GM23248 (cell line): ENCODE results near the gene SPSB4. TPM values are rescaled to one million over a fixed set of nuclear protein-coding genes. Genes with fewer than 3 reads are reported as not detected.

Experiments
- DNase-seq: peaks from one replicate; pipeline ENCODE4 v3.0.0-alpha.2; 2015
- H2AFZ ChIP-seq: fragments of 200-600 bp; sonication (generic); 2 replicates; pipeline ENCODE4 v1.6.1; 2016; ENCODE audit warnings: antibody characterized with exemption
- H3F3A ChIP-seq: fragments of 200-600 bp; sonication (generic); 2 replicates; pipeline ENCODE4 v1.6.1; 2016; ENCODE audit warnings: mild to moderate bottlenecking, antibody characterized with exemption, mixed run types; ENCODE audit not compliant: insufficient read depth
- H3K27ac ChIP-seq: fragments of 200-600 bp; sonication (generic); 2 replicates; pipeline ENCODE4 v1.5.1; 2016; ENCODE audit warnings: mild to moderate bottlenecking
- H3K27me3 ChIP-seq: fragments of 200-600 bp; sonication (generic); replicated peaks from 2 replicates; pipeline ENCODE4 v1.6.1; 2016; ENCODE audit warnings: mild to moderate bottlenecking; ENCODE audit not compliant: insufficient read depth
- H3K36me3 ChIP-seq: fragments of 200-600 bp; sonication (generic); 2 replicates; pipeline ENCODE4 v1.6.1; 2016; ENCODE audit warnings: low read depth, mild to moderate bottlenecking
- H3K4me1 ChIP-seq: fragments of 200-600 bp; sonication (generic); 2 replicates; pipeline ENCODE4 v1.6.1; 2016; ENCODE audit warnings: mild to moderate bottlenecking; ENCODE audit not compliant: insufficient read depth
- H3K4me2 ChIP-seq: fragments of 200-600 bp; sonication (generic); one replicate; pipeline ENCODE4 v1.6.1; 2016; ENCODE audit warnings: mild to moderate bottlenecking; ENCODE audit not compliant: unreplicated experiment
- H3K4me3 ChIP-seq: fragments of 200-600 bp; sonication (generic); 2 replicates; pipeline ENCODE4 v1.5.1; 2016; ENCODE audit warnings: mild to moderate bottlenecking
- H3K79me2 ChIP-seq: fragments of 200-600 bp; sonication (generic); 2 replicates; pipeline ENCODE4 v1.6.1; 2016; ENCODE audit warnings: mild to moderate bottlenecking; ENCODE audit not compliant: insufficient read depth
- H3K9ac ChIP-seq: fragments of 200-600 bp; sonication (generic); 2 replicates; pipeline ENCODE4 v1.6.1; 2016; ENCODE audit warnings: mild to moderate bottlenecking
- H3K9me2 ChIP-seq: fragments of 200-600 bp; sonication (generic); 2 replicates; pipeline ENCODE4 v1.6.1; 2016; ENCODE audit warnings: mixed run types, mild to moderate bottlenecking, moderate library complexity; ENCODE audit not compliant: insufficient read depth
- H3K9me3 ChIP-seq: fragments of 200-600 bp; sonication (generic); one replicate; pipeline ENCODE4 v1.6.1; 2017; ENCODE audit warnings: low read depth
- H4K20me1 ChIP-seq: fragments of 200-600 bp; sonication (generic); 2 replicates; pipeline ENCODE4 v1.6.0; 2016; ENCODE audit not compliant: insufficient read depth
- EZH2 ChIP-seq: fragments of 200-600 bp; sonication (generic); IDR thresholded peaks from 2 replicates; pipeline ENCODE4 v1.6.1; 2018; ENCODE audit warnings: antibody characterized with exemption, mild to moderate bottlenecking; ENCODE audit not compliant: insufficient read depth, poor library complexity, severe bottlenecking
- EZH2phosphoT487 ChIP-seq: fragments of 200-600 bp; sonication (generic); IDR thresholded peaks from 2 replicates; pipeline ENCODE4 v1.6.1; 2018; ENCODE audit warnings: antibody characterized with exemption, moderate library complexity, mild to moderate bottlenecking, low read depth; ENCODE audit not compliant: insufficient read depth
- WGBS, 2 experiments: methylation state at CpG; one replicate each; pipeline ENCODE4 v1.1.6; 2015 to 2017; ENCODE audit warnings: low lambda C conversion rate in 2 of 2, low coverage in 1 of 2; ENCODE audit errors: missing lambda C conversion rate in 2 of 2; 5-methylcytosine and 5-hydroxymethylcytosine counted together
- in situ Hi-C: fragments of 300-500 bp; cut with MboI; formaldehyde crosslinking; loops from 2 replicates; pipeline ENCODE4 v1.15.0; 2020
- polyA plus RNA-seq: library from polyadenylated mRNA; unstranded; fragments of >200 nt; fragmentation: Nextera tagmentation; extraction: Ambion mirVana; gene quantifications from 2 replicates; pipeline ENCODE4 v1.2.1, GENCODE V29; 2016
- total RNA-seq: library from RNA; depleted of rRNA; stranded (reverse); fragments of >200 nt; shearing (Covaris generic); gene quantifications from 2 replicates; pipeline ENCODE4 v1.2.3, GENCODE V29; 2014

SPSB4 gene
- total and polyA plus RNA-seq, 2 experiments from 2014 or later, result not detected

GRCh38 chr3:141071681-141072260, 20.6 kb downstream of the SPSB4 start:
- peak; percentile 14 for DNase-seq
- H3K27ac ChIP-seq, result no peak overlapping the region
- peaks cover 4% of the 10 kb centered on the region; the same call in 1 of the 2 replicates for H3K4me1 ChIP-seq
- no peak overlapping the region for H2AFZ ChIP-seq
- H4K20me1 ChIP-seq, result no peaks in the 10 kb centered on the region
- no peaks in the 10 kb centered on the region for H3K9me2 ChIP-seq
- 47 to 49% methylated on average over 12 of the region's 12 CpGs for WGBS, 2 experiments
- no peaks in the 10 kb centered on the region for H3K36me3 ChIP-seq
- TF ChIP-seq EZH2 (no peak), EZH2phosphoT487 (no peak)
- no peak overlapping the region for H3K4me2 ChIP-seq
- in situ Hi-C loops, result no loop called here
- H3K79me2 ChIP-seq, result no peaks in the 10 kb centered on the region
- no peaks in the 10 kb centered on the region for H3K27me3 ChIP-seq
- no peak overlapping the region for H3K4me3 ChIP-seq
- no peaks in the 10 kb centered on the region for H3F3A ChIP-seq
- no peak overlapping the region for H3K9ac ChIP-seq
- H3K9me3 ChIP-seq, result no peaks in the 10 kb centered on the region

GRCh38 chr3:141072950-141073349, 21.8 kb downstream of the SPSB4 start:
- no peak for DNase-seq
- no peak overlapping the region for H3K4me3 ChIP-seq
- H3K4me1 ChIP-seq, result peaks cover 8% of the 10 kb centered on the region
- H2AFZ ChIP-seq, result no peak overlapping the region
- no peaks in the 10 kb centered on the region for H3K79me2 ChIP-seq
- H4K20me1 ChIP-seq, result no peaks in the 10 kb centered on the region
- 0 out of 2 replicates have a peak, but pooled peaks cover 3% of the 10 kb centered on the region for H3F3A ChIP-seq
- H3K27me3 ChIP-seq, result no peaks in the 10 kb centered on the region
- in situ Hi-C loops, result no loop called here
- no peaks in the 10 kb centered on the region for H3K36me3 ChIP-seq
- no peak overlapping the region for H3K27ac ChIP-seq
- no peaks in the 10 kb centered on the region for H3K9me2 ChIP-seq
- H3K9me3 ChIP-seq, result no peaks in the 10 kb centered on the region
- no peak overlapping the region for H3K4me2 ChIP-seq
- TF ChIP-seq EZH2phosphoT487 (no peak), EZH2 (no peak)
- whole genome bisulfite sequencing, 2 experiments, result 89 to 95% methylated on average over 5 of the region's 5 CpGs
- H3K9ac ChIP-seq, result no peak overlapping the region

GRCh38 chr3:141073580-141073979, 22.4 kb downstream of the SPSB4 start:
- WGBS, 2 experiments, result 67 to 81% methylated on average over 2 of the region's 2 CpGs
- 0 out of 2 replicates have a peak, but pooled peaks cover 3% of the 10 kb centered on the region for H3F3A ChIP-seq
- in situ Hi-C loops, result no loop called here
- no peak overlapping the region for H2AFZ ChIP-seq
- H3K4me1 ChIP-seq, result peaks cover 8% of the 10 kb centered on the region
- no peak for TF ChIP-seq EZH2phosphoT487
- no peak for TF ChIP-seq EZH2
- H3K9me2 ChIP-seq, result no peaks in the 10 kb centered on the region
- H3K4me2 ChIP-seq, result no peak overlapping the region
- no peaks in the 10 kb centered on the region for H3K9me3 ChIP-seq
- no peak for DNase-seq
- H3K79me2 ChIP-seq, result no peaks in the 10 kb centered on the region
- no peaks in the 10 kb centered on the region for H3K36me3 ChIP-seq
- no peak overlapping the region for H3K4me3 ChIP-seq
- no peaks in the 10 kb centered on the region for H3K27me3 ChIP-seq
- H3K27ac ChIP-seq, result no peak overlapping the region
- H4K20me1 ChIP-seq, result no peaks in the 10 kb centered on the region
- H3K9ac ChIP-seq, result no peak overlapping the region

- in situ Hi-C loops, result no loop called here
- H4K20me1 ChIP-seq, result no peaks in the 10 kb centered on the region
- H3K27me3 ChIP-seq, result no peaks in the 10 kb centered on the region
- no peak for TF ChIP-seq EZH2
- no peak for TF ChIP-seq EZH2phosphoT487
- H3K4me1 ChIP-seq, result peaks cover 8% of the 10 kb centered on the region
- WGBS, 2 experiments, result 92% methylated on average over 9 of the region's 9 CpGs
- H3K27ac ChIP-seq, result no peak overlapping the region
- H3K79me2 ChIP-seq, result no peaks in the 10 kb centered on the region
- no peak overlapping the region for H3K4me3 ChIP-seq
- H3K4me2 ChIP-seq, result no peak overlapping the region
- no peak overlapping the region for H2AFZ ChIP-seq
- no peaks in the 10 kb centered on the region for H3K9me2 ChIP-seq
- DNase-seq, result no peak
- H3K36me3 ChIP-seq, result no peaks in the 10 kb centered on the region
- H3K9ac ChIP-seq, result no peak overlapping the region
- H3K9me3 ChIP-seq, result no peaks in the 10 kb centered on the region
- H3F3A ChIP-seq, result 0 out of 2 replicates have a peak, but pooled peaks cover 3% of the 10 kb centered on the region
Measured at GRCh38 chr3:141074529-141074928, 23.4 kb downstream of the SPSB4 start.
